SKM-1 treated with dmso at 0.1 percent for 144 hours (cell line): ENCODE results near the gene EGFR.
A peak's percentile ranks its signal among the peaks of the same experiment; 100 is the strongest.

Source experiments
- DNase-seq: peaks from one replicate; lab custom pipeline; 2025; ENCODE audit not compliant: unreplicated experiment; lab: John Stamatoyannopoulos, UW

EGFR gene

DNA sequence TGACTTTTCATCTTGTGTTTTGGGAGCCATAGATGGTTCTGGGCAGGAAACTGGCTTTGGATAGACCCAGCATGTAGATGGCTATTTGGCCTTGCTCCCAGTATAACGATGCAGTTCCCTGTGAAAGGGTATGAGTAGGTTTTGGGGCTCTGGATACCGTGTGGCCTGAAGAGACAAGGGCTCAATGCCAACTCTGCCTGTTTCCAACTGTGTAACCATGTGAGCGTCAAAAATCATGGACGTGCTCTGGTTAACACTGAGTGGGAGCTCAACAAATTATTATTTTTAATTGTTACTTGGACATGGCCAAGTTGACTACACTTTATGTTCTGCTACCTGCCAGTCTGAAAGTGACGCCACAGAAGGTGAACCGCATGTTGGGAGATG, 41.8 kb downstream of the EGFR start:
- DNase-seq: no peak

DNA sequence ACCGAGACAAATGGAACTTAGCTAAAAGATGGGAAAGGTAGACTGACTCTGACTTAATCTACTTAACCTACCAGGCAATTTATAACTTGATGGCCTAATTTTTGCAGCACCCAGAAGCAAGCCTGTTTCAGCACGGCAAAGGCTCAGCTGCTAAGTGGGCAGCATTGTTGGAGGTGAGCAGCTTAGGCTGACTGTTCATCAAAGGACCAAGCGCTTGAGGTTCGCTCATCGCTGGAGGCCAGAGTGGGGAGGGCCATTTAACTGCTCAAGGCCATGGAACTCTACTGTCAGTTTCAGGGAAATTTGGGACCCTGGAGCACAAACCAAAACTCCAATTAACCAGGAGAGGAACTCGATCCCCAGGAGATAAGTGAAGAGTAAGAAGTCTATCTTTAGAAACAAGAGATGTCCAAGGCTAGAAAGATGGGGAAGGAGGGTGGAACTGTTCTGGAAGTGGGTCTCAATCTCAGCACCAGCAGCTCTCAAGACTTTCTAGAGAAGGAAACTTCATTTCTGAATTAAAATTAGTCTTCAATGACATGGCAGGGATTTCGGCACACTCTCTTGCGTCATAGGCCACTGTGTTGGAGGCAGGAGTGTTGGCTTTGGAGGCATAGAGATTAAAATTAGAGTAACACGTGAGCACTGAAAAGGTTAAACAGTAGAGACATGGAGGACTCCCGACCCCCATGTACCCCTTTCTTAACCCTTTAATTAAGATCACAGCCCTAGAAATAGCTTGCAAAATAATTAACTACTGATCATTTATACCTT, 43.1 kb downstream of the EGFR start:
- DNase-seq: no peak

DNA sequence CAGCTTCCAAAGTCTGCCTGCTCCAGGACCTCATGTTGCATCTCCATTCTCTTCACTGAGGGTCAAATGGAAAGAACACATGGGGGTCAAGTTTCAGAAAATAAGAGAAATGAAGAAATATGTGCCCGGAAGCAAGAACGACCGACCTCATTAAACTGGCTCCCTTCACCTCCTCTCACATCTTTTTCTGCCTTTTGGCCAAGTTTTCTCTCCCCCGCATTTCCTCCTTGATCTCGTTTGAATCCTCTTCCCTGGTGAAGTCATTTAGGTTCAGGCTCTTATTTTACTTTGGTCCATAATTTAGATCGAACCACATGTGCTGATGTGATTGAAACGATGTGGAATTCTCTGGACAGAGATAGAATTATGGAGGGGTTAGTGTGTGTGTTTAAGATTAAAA, 44.2 kb downstream of the EGFR start:
- DNase-seq: no peak

DNA sequence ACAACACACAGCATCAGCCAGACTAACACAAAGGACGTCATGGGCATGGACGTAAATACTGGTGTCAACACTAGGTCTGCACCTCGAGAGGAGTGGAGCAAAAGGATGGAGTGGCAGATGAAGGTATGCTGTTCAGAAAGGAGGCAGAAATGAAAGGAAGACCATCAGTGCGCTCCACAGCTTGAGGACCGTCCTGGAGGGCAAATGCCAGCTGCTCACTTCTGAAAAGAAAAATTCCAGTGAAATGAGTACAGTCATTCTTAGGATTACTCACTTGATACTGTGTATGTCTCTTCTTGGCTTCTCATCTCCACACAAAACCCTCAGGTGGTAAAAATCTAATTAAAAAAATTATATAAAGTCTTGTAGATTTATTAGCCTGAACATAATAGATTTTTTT, 44.8 kb downstream of the EGFR start:
- no peak for DNase-seq

DNA sequence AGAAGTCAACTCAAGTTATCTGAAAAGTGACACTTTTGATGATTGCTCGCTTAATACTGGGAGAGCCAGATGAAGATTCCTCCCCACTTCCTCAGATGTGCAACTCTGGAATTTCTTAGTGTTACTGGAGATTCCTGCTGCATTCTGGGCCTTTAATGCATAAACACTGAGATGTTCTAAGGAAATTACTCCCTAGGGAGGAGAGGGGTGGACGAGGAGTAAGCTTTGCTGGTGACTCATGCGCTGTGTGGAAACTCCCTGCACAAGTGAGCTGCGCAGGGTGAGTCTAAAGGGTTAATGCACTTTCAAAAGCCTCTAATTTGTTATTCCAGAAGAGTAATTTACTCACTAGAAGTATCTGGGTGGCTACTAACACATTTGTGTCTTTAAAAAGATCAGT, 46.3 kb downstream of the EGFR start:
- no peak for DNase-seq

DNA sequence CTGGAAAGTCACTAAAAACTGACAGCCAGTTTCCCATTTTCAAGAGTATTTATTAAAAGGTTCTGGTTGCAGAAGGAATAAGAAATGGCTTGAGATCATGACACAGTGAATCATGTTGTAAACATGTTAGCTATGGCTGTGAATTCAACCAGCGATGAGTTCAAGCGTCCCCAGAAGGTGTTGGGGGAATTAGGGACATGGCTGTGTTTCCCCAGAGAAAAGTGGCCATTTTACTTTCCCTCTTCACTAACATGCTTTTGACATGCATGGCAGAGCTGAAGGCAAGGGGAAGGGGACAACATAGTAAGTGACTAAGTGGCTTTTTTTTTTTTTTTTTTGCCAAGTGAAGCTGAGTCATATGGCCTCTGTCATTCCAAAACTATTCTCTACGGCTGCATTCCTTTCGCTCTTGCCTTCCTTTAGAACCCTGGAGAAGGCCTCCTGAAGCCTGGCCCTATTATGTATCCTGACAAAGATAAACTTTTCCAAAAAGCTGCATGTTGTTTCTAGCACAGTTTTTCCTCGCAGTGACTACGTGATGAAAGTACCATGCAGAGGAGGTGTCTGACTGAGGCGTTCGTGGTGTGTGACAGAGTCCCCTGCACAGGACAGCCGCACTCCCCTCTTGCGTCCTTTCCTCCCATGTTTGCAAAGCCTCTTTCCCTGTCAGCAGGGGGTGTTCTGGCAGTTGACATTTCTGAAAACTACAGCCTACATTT, 46.9 kb downstream of the EGFR start:
- no peak for DNase-seq

DNA sequence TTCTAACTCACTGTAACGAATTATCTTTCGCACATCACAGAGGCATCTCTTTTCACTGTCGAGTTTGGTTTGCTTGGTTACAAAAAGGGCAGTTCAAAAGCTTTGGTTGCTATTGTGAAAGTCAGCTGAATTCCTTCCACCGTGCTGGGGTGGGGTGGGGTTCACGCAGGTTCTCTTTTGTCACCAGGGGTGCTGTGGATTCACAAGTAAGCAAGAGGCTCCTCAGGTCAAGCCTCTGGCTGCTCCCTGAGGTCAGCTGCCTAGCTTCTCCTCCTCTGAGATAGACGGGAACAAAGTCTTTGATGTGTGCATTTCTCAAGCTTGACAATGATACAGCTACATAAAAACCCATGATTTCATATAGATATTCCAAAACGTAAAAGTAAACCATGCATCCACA, 47.7 kb downstream of the EGFR start:
- DNase-seq: no peak

DNA sequence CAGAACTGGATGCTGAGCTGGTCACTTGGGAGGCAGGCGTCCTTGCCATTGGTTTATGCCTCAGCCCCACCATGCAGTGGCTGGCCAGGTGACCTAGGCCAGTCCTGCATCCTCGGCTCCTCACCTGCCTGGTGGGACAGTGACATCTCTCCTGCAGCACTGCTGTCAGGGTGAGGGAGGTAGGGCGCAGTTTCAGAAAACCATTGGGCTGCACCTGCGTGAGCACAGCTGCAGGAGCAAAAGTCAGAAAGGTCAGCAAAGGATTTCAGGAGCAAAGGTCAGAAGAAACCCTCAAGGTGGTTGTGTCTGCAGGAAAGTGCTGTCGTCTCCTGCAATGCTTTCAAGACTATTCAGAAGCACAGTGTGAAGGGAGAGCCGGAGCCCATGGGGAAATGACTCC, 48.1 kb downstream of the EGFR start:
- DNase-seq: no peak

DNA sequence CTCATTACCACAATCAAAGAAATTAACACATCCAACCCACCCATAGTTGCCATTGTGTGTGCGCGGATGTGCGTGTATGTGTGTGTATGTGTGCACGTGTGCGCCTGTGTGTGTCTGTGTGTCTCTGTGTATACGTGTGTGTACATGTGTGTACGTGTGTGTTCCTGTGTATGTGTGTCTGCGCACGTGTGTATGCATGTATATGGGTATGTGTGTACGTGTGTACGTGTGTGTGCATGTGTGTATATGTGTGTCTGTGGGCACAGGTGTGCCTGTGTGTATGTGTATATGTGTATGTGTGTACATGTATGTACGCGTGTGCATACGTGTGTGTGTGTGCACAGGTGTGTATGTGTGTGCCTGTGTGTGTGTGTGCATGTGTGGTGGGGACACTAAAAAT, 48.9 kb downstream of the EGFR start:
- no peak for DNase-seq

DNA sequence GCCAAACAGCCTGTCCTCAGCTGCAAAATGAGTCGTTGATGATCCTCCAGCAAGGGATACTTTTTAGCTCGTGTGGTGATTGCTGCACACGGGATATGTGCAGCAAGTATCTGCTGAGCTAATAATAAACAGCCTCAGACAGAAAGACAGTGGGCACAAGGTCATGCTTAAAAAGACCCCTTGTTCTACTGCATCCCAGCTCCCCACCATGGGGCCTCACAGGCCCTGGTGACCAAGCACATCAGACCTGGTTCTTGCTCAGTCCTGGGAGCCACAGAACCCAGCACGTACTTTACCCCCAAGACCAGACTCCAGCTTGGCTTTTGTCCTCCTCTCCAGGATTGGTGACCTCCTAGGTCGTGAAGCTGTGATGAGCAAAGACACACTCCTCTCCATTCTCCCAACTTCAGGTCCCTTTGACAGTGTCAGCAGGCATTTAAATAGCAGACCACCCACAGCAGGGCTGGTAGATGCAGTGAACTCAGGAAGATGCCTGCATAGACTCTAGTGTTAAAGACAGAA, 50.5 kb downstream of the EGFR start:
- DNase-seq: no peak

DNA sequence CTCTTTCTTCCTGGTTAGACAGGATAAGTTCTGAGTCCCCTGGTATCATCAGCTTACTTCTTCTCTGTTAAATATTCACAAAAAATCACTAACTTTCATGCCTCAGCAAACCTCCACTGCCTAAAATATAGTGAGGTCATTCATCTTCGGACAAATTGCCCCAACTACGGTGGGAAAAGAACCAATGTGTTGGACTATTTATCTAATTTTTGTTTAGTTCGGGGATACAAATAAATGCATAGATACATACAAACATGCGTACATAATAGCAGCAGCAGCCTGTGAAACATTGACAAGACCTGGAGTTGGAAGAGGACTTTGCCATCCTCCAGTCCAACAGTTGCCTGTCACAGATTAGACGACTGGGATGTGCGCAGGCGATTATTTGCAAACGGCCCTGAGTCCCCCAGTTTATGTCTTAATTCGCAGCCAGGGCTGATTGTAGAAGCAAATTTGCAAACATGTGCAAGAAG, 51.5 kb downstream of the EGFR start:
- DNase-seq: no peak

DNA sequence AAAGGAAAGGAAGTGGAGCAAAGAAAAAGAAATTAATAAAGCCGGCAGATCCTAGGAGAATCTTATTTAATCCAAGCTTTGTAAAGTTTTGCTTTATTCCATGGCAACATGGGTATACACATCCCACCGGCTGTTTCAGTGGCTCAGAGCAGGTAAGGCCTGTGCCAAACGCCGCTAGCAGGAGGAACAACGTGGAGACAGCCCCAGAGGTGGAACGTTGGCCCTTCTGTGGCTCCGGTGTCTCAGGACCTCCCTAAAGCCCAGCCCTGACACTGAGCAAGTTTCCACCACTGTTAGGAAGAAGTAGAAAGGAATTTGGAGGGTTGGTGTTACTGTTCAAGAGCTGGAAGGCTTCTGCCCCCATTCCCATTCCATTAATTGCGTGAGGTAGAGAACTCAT, 52.0 kb downstream of the EGFR start:
- no peak for DNase-seq

DNA sequence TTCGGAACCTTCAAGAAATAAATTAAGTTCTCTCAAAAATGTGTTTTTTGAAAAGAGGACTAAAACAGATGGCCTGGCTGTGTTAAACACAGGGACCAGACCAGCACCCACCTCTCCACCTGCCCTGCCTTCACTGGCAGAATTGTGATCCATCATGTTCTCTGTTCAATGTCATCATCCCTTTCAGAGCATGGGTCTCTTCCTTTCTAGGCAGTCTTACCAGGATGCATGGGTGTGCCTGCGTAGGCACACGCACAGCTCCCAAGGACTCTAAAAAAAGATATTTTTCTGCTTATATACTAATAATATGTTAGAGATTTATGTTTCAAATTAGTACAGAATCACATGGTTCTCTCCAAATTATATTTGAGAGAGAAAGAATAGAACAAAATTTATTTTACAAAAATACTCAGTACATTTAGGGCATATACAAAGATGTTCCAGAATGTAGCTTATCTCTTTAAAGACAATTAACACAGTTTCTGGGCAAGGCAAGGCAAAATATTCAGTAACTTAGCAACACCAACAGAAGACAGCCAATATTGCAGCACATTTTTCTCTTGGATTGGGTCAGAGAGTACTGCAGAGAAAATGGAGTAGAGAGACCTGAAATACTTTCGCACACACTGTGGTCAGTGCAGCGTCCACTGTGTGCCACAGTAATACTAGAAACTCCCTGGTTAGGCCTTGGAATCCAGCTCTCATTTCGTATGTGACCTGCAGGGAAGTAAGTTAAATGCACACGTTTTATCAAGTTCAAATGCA, 52.8 kb downstream of the EGFR start:
- no peak for DNase-seq

DNA sequence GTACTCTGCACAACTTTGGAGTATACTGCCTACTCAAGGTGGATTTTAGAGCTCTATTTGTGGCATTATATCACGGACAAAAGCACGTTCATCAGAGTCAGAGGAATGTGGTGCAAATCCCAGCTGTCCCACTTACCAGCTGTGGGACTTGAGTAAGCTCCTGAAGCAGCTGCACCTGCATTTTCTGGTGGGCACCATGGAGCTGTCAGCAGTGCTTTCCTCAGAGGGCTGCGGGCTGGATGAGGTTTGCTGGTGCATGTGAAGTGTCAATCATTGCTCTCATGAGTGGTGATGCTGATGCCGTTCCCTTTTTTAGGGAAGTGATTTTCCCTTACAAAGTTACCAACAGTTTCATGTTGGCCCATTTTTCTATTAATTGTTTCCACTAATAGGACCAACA, 53.4 kb downstream of the EGFR start:
- DNase-seq: no peak

DNA sequence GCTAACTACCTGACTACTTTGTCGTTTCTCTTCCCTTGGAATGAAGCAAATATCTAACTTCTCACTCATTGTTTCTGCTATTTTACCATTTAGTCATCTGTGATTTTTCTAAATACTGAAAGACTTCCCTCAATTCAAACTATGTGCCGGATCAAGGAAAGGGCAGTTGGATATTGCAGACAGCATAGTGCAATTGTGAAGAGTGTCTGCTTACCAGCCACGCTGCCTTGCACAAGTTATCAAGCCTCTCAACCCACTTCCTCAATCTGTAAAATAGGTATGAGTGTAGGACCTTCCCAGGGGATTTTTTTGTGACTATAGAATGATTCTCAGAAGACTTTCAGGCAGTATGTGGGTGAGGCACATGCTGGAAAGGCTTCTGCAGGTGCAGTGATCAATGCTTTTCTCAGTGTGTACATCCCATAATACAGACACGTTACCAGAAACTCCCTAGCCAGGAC, 54.3 kb downstream of the EGFR start:
- DNase-seq: peak; percentile 4

DNA sequence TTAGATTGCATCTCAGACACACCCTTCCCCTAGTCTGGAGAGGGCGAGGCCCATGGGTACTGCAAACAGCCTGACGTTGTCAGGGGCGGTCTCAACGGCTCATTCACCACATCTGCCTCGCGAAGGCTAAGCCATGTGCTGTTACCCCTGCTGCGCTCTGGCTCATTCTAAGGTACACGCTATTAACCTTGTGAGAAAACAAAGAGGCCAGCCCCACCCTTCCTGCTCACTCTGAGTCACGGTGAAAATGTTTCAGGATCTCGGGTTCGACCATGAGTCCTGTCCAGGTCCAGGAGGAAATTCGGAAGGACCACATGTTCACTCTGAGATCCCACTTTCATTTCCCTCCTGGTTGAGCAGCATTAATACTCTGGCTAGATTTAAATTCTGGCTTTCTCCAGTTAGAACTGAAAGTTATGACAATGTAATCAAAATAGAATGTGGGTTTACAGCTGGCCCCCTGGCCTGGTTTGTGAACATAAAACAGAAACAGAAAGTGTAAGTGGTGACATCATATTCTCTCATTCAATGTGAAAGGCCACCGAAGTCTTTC, 55.2 kb downstream of the EGFR start:
- no peak for DNase-seq

DNA sequence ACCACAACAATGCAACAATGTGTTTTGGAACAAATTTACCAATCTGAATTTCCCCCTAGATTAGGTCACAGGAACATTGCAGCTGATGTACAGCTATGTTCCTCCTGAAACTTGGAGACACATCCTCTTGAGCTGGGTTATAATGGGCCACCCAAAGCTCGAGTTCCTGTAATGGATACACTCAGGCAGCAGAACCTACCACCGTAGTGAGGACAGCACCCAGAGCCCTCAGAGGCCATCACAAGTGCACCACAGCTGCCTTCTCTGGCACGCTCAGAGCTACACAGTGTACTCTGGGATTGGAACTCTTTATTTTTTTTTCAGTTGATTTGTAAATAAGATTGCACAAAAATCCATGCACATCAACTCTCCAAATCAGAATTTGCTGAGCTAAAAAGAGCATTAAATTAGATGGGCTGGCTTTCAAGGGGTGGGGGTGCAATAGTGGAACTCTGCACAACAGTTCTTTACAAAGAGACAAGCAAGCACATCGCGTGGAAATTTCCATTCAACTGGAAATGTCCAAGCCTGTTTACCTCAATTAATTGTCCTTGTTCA, 56.7 kb downstream of the EGFR start:
- DNase-seq: no peak

DNA sequence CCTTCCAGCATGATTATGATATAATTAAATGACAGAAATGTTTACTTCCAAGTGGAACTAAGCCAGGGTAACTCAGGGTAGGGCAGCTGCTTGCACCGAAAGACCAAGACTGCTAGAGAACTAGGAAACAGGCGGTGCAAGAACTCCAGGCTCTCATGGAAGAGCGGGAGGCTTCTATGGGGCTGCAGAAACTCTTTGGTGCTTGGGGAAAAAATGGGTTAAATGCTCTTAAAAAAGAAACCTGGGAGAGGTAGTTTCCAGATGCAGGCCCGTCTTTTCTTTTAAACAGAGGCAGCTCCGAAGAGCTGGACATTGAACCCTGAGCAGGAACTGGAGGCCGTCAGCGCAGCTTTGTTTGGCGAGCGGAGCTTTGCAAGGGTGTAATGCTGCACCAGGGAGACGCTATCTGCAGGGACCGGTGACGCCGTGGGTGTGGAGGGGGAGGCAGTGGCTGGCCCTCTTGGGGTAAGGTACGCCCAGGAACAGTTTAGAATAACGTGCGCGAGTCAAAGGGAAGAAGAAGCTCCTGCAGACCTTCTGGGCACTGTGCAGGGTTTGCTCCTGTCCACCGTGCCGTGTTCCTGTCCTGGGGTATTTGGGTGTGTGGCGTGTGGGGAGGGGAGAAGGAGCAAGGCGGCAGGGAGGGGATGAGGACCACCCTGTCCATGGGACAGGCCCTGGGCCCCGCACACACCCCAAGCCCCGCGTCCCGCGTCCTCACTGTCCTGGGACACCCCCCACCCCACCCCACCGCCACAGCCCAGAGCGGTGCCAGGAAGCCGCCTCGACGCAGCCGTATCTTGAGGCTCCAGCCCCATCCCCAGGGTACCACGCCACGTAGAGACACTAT, 59.0 kb downstream of the EGFR start:
- no peak for DNase-seq

DNA sequence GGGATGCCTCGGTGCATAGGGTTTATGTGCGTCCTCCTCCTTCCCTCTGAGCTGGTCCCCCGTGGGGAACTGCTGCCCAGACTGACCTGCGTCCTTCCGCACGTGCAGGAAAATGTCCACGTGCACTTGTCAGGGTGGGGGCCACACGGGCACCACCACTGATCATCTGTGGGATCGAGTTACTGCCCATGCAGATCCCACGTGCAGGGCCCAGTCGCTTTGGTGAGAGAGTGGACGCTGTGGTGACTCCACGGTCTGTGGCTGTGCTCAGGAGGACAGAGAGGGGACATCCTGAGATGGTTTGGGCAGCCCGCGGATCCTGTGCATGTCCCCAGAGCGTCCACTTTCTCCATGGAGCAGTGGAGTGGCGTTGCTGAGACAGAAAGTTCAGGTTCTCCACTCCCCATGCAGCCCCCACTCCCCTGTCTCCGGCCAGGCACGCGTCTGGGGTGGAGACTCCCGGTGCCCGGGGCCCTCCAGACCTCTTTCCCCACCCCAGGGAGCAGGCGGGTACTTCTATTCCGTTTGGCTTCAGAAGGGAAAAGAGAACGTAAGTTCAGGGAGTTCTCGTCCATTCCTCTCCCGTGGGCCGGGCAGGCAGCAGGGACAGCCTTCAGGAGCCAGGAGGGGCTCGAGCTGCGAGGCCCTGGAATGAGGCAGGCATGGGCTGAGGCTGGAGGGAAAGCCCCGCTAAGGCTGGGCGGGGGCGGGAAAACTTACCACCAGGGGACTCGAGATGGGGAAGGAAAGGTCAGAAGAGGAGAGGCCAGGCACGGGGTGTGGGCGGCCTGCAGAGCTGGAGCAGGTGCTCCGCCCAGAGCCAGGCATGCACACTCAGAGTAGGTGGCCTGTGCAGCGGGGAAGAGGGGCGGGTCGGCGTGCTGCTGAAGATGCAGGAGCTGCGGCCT, 59.9 kb downstream of the EGFR start:
- no peak for DNase-seq
